Measurements from ENCODE around the gene GSDMA.

The GSDMA gene

DNA sequence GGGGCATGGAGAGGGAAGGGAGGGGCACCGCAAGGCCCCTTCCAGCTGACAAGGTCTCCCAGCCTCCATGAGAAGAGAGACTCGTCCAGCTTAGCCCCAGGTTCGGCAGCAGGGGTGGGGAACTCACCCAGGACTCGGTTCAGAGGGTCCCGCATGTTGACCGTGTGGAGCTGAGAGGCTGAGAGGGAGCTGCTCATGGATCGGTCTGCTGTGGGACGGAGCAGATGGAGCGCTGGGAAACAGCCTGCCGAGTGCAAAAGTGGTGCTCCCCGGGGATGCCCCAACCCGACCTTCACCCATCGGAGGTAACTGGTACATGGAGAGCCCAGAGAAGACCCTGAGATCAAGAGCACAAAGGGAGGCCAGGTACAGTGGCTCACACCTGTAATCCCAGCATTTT, 57.3 kb downstream of the GSDMA start:
- Histone ChIP-seq H3K4me2 (ENCODE audit: low read length) (no peak overlapping the region), H3K79me2 (ENCODE audit: low read length) (no peaks in the 10 kb centered on the region), H3K4me3 (ENCODE audit: low read length) (no peak overlapping the region), H3K27me3 (ENCODE audit: low read depth, low read length) (no peaks in the 10 kb centered on the region), H3K27ac (ENCODE audit: low read length) (no peak overlapping the region), H3K4me1 (ENCODE audit: low read length) (peaks cover 8% of the 10 kb centered on the region), H2AFZ (ENCODE audit: low read depth, low read length) (no peak overlapping the region), H4K20me1 (ENCODE audit: insufficient read depth, low read length) (no peaks in the 10 kb centered on the region), H3K9ac (ENCODE audit: low read length) (no peak overlapping the region), H3K36me3 (replicated peaks; ENCODE audit: low read depth, low read length) (peaks cover 10% of the 10 kb centered on the region), H3K9me3 (ENCODE audit: insufficient read depth, low read length) (no peaks in the 10 kb centered on the region)
- TF ChIP-seq, protein P1, sequence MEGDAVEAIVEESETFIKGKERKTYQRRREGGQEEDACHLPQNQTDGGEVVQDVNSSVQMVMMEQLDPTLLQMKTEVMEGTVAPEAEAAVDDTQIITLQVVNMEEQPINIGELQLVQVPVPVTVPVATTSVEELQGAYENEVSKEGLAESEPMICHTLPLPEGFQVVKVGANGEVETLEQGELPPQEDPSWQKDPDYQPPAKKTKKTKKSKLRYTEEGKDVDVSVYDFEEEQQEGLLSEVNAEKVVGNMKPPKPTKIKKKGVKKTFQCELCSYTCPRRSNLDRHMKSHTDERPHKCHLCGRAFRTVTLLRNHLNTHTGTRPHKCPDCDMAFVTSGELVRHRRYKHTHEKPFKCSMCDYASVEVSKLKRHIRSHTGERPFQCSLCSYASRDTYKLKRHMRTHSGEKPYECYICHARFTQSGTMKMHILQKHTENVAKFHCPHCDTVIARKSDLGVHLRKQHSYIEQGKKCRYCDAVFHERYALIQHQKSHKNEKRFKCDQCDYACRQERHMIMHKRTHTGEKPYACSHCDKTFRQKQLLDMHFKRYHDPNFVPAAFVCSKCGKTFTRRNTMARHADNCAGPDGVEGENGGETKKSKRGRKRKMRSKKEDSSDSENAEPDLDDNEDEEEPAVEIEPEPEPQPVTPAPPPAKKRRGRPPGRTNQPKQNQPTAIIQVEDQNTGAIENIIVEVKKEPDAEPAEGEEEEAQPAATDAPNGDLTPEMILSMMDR (IDR thresholded peaks at IDR 0.05; ENCODE audit: low read depth, low read length): no peak
- TF ChIP-seq EZH2phosphoT487 (IDR thresholded peaks at IDR 0.05; ENCODE audit: low read depth): no peak

DNA sequence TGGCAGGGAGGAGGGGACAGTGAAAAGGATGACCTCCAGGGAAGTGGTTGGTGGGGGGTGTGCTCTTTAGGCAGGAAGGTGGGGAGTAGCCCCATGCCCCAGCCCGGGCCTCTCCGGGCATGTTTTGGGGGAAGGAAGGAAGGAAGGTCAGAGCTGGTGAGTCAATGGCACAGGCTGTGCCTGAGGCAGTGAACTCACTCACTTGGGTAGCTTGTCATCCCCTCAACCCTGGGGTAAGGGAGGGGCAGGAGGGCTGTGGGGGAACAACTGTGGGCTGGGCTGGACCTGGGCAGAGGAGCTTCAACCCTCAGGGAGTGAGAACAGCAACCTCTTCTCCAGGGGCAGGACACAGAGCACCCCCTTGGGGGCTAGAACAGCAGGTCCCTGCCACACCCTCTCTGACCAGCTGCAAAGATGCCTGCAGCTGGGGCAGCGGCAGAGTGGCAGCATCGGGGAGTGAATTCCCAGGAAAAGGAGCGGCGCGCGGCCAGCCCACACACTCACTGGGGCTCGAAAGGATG, 58.7 kb downstream of the GSDMA start:
- Histone ChIP-seq H3K36me3 (replicated peaks; ENCODE audit: low read depth, low read length) (peaks cover 19% of the 10 kb centered on the region), H3K4me1 (ENCODE audit: low read length) (no peaks in the 10 kb centered on the region), H4K20me1 (ENCODE audit: insufficient read depth, low read length) (no peaks in the 10 kb centered on the region), H3K27me3 (ENCODE audit: low read depth, low read length) (no peaks in the 10 kb centered on the region), H3K9me3 (ENCODE audit: insufficient read depth, low read length) (no peaks in the 10 kb centered on the region), H3K9ac (ENCODE audit: low read length) (no peak overlapping the region), H3K79me2 (ENCODE audit: low read length) (no peaks in the 10 kb centered on the region), H2AFZ (ENCODE audit: low read depth, low read length) (no peak overlapping the region), H3K27ac (ENCODE audit: low read length) (no peak overlapping the region), H3K4me3 (ENCODE audit: low read length) (no peak overlapping the region), H3K4me2 (ENCODE audit: low read length) (no peak overlapping the region)
- TF ChIP-seq EZH2phosphoT487 (IDR thresholded peaks at IDR 0.05; ENCODE audit: low read depth): no peak
- TF ChIP-seq, protein P1 (IDR thresholded peaks at IDR 0.05; ENCODE audit: low read depth, low read length): no peak

DNA sequence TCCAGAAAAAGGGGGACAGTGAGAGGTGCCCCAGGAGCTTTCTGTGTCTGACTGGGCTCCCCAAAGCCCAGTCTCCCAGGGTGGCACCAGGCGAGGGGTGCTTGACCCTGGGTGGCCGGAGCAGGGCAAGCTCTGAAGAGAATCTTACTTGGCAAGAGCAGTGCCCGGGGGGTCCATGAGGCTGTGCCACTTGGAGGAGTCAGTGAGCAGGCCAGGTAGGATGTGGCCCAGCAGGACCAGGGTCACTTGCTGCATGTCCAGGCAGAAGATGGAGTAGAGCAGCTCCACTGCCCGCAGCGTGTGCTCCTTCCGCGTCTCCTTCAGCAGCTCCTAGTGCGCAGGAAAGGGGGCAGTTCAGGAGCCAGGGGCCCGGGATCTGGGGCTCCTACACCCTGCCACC, 59.7 kb downstream of the GSDMA start:
- no peak overlapping the region for H3K27ac ChIP-seq (ENCODE audit: low read length)
- no peaks in the 10 kb centered on the region for H3K4me1 ChIP-seq (ENCODE audit: low read length)
- no peak overlapping the region for H3K9ac ChIP-seq (ENCODE audit: low read length)
- H3K9me3 ChIP-seq (ENCODE audit: insufficient read depth, low read length): no peaks in the 10 kb centered on the region
- H3K4me2 ChIP-seq (ENCODE audit: low read length): no peak overlapping the region
- H4K20me1 ChIP-seq (ENCODE audit: insufficient read depth, low read length): no peaks in the 10 kb centered on the region
- no peaks in the 10 kb centered on the region for H3K79me2 ChIP-seq (ENCODE audit: low read length)
- TF ChIP-seq EZH2phosphoT487 (IDR thresholded peaks at IDR 0.05; ENCODE audit: low read depth): no peak
- TF ChIP-seq, protein P1 (IDR thresholded peaks at IDR 0.05; ENCODE audit: low read depth, low read length): no peak
- H3K27me3 ChIP-seq (ENCODE audit: low read depth, low read length): no peaks in the 10 kb centered on the region
- H2AFZ ChIP-seq (ENCODE audit: low read depth, low read length): no peak overlapping the region
- H3K4me3 ChIP-seq (ENCODE audit: low read length): no peak overlapping the region
- peaks cover 22% of the 10 kb centered on the region for H3K36me3 ChIP-seq (replicated peaks; ENCODE audit: low read depth, low read length)

DNA sequence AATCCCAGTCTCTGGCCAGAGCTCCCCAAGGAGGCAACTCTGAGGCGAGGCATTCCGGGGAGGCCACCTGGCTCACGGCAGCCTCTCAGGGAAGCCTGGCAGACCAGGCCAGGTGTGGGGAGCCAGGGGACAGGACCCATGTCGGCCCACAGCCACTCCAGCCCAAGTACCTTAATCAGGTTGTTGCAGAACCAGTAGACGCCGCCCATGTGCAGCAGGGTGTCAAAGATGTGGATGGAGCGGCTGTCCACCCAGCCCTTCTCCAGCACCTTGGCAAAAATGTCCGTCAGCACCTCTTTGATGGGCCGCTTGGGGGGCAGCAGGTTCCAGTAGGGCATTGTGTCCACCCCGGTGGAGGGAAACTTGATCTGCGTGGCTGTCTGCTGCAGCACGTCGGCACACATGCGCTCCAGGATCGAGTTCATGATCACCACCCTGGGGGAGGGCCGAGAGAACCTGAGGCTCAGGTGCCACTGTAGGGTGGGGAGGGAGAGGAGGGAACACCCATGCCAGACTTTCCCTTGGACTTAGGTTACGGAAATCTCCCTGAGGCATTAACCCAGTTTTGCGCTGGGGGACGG, 60.2 kb downstream of the GSDMA start:
- Histone ChIP-seq H3K27me3 (ENCODE audit: low read depth, low read length) (no peaks in the 10 kb centered on the region), H3K9me3 (ENCODE audit: insufficient read depth, low read length) (no peaks in the 10 kb centered on the region), H3K9ac (ENCODE audit: low read length) (no peak overlapping the region), H2AFZ (ENCODE audit: low read depth, low read length) (no peak overlapping the region), H3K4me1 (ENCODE audit: low read length) (no peaks in the 10 kb centered on the region), H4K20me1 (ENCODE audit: insufficient read depth, low read length) (no peaks in the 10 kb centered on the region), H3K36me3 (replicated peaks; ENCODE audit: low read depth, low read length) (peaks cover 22% of the 10 kb centered on the region), H3K79me2 (ENCODE audit: low read length) (no peaks in the 10 kb centered on the region), H3K4me3 (ENCODE audit: low read length) (no peak overlapping the region), H3K27ac (ENCODE audit: low read length) (no peak overlapping the region), H3K4me2 (ENCODE audit: low read length) (no peak overlapping the region)
- TF ChIP-seq, protein P1 (IDR thresholded peaks at IDR 0.05; ENCODE audit: low read depth, low read length): no peak
- no peak for TF ChIP-seq EZH2phosphoT487 (IDR thresholded peaks at IDR 0.05; ENCODE audit: low read depth)
